Measurements from ENCODE around the gene SHFL.

Gene SHFL

DNA sequence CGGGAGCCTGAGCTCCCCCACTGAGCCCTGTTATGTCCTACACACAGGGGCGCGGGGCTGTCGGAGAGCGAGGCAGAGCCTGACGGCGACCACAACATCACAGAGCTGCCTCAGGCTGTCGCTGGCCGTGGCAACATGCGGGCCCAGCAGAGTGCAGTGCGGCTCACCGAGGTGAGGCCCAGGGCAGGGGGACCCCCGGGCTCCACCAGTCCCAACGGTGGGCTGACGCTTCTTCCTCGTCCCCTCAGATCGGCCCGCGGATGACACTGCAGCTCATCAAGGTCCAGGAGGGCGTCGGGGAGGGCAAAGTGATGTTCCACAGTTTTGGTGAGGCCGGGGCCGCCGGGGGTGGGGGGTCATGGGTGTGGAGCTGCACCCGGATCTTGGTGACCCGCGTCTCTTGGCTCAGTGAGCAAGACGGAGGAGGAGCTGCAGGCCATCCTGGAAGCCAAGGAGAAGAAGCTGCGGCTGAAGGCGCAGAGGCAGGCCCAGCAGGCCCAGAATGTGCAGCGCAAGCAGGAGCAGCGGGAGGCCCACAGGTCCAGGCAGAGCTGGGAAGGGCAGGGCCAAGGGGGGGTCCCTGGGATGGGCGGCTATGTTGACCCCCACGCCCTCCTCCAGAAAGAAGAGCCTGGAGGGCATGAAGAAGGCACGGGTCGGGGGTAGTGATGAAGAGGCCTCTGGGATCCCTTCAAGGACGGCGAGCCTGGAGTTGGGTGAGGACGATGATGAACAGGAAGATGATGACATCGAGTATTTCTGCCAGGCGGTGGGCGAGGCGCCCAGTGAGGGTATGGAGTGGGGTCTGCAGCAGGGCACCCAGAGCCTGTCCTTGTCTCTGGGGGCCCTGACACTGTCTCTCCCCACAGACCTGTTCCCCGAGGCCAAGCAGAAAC lies 24.2 kb downstream of the SHFL start:
- H3K36me3 ChIP-seq (ENCODE audit: control insufficient read depth, insufficient read depth, low read length), result peaks cover 63% of the 10 kb centered on the region
- peaks cover 4% of the 10 kb centered on the region; the same call in 1 of the 2 replicates for H3K4me1 ChIP-seq (ENCODE audit: control insufficient read depth, insufficient read depth, low read length)
- no peaks in the 10 kb centered on the region for H3K27me3 ChIP-seq (ENCODE audit: control insufficient read depth, insufficient read depth, low read length)
- H3K27ac ChIP-seq (ENCODE audit: low read depth, low read length), result no peak overlapping the region
- no peaks in the 10 kb centered on the region for H3K9me3 ChIP-seq (ENCODE audit: control insufficient read depth, insufficient read depth, low read depth, low read length)
- H3K9ac ChIP-seq (ENCODE audit: low read length), result no peak overlapping the region
- H3K4me3 ChIP-seq (ENCODE audit: low read depth, low read length), result no peak overlapping the region

DNA sequence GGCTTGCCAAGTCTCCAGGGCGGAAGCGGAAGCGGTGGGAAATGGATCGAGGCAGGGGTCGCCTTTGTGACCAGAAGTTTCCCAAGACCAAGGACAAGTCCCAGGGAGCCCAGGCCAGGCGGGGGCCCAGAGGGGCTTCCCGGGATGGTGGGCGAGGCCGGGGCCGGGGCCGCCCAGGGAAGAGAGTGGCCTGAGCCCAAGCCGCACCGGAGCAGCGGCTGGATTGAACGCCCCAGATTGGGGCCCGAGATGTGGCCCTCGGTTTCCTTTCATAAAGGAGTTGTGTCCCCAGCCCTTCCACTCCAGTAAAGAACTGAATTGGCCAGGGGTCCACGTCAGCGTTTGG lies 24.8 kb downstream of the SHFL start:
- peaks cover 70% of the 10 kb centered on the region for H3K36me3 ChIP-seq (ENCODE audit: control insufficient read depth, insufficient read depth, low read length)
- peaks cover 4% of the 10 kb centered on the region; the same call in 1 of the 2 replicates for H3K4me1 ChIP-seq (ENCODE audit: control insufficient read depth, insufficient read depth, low read length)
- H3K9ac ChIP-seq (ENCODE audit: low read length), result no peak overlapping the region
- H3K4me3 ChIP-seq (ENCODE audit: low read depth, low read length), result no peak overlapping the region
- H3K9me3 ChIP-seq (ENCODE audit: control insufficient read depth, insufficient read depth, low read depth, low read length), result no peaks in the 10 kb centered on the region
- no peak overlapping the region for H3K27ac ChIP-seq (ENCODE audit: low read depth, low read length)
- no peaks in the 10 kb centered on the region for H3K27me3 ChIP-seq (ENCODE audit: control insufficient read depth, insufficient read depth, low read length)

DNA sequence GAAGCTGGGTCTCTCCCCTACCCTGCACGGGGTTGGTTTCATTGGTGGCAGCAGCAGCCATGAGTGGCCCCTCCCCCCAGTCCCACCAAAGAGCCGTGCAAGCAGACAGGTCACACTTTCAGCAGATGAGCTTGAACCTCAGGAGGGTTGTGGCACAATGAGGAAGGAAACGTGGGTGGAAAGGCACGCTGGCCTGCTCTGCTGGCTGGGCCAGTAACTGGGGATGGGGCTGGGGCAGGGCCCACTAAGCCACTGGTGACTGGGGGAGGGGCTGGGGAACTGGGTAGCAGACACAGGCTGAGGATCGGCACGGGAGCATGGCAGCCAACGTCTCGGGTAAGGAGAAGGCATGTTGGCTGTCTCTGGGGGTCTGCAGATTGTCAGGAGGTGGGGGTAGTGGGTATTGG lies 25.3 kb downstream of the SHFL start, which contains the start of gene P2RY11:
Gene P2RY11 (plus strand): TSS at position 289 of the 407 bp plus-strand sequence. CDS start 29 bp downstream, at position 318.
- H3K27ac ChIP-seq (ENCODE audit: low read depth, low read length), result no peak within 1 kb of the TSS
- H3K9ac ChIP-seq (ENCODE audit: low read length), result no peak within 1 kb of the TSS
- H3K27me3 ChIP-seq (ENCODE audit: control insufficient read depth, insufficient read depth, low read length), result no peaks in the 10 kb centered on the region
- no peaks in the 10 kb centered on the region for H3K9me3 ChIP-seq (ENCODE audit: control insufficient read depth, insufficient read depth, low read depth, low read length)
- H3K36me3 ChIP-seq (ENCODE audit: control insufficient read depth, insufficient read depth, low read length), result peaks cover 74% of the 10 kb centered on the region
- no peak within 1 kb of the TSS for H3K4me3 ChIP-seq (ENCODE audit: low read depth, low read length)
- H3K4me1 ChIP-seq (ENCODE audit: control insufficient read depth, insufficient read depth, low read length), result peaks cover 4% of the 10 kb centered on the region; the same call in 1 of the 2 replicates

DNA sequence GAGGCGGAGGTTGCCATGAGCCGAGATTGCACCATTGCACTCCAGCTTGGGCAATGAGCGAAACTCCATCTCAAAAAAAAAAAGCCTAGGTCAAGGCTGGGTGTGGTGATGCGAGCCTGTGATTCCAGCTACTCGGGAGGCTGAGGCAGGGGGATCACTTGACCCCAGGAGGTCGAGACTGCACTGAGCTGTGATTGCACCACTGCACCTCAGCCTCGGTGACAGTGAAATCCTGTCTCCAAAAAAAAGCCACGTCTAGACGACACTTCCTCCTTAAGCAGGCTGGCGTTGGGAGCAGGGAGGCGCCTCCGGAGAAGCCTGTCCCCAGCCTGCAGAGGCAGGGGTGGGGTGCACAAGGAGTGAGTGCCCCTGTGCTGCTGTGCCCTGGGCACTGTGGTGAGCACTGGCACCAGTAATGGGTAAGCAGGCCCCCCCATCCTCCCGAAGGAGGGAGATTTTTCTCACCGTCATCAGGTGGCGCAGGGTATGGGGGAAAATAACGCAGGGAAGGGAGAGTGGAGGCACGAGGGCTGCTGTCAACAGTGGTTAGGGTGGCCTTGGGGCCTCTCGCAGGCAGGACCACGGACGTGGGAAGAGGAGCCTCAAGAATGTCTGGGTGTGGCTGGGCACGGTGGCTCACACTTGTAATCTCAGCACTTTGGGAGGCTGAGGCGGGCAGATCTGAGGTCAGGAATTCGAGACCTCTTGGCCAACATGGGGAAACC lies 26.1 kb downstream of the SHFL start:
- H3K4me1 ChIP-seq (ENCODE audit: control insufficient read depth, insufficient read depth, low read length), result peaks cover 1% of the 10 kb centered on the region; the same call in 1 of the 2 replicates
- H3K4me3 ChIP-seq (ENCODE audit: low read depth, low read length), result no peak overlapping the region
- H3K27ac ChIP-seq (ENCODE audit: low read depth, low read length), result no peak overlapping the region
- no peak overlapping the region for H3K9ac ChIP-seq (ENCODE audit: low read length)
- peaks cover 81% of the 10 kb centered on the region for H3K36me3 ChIP-seq (ENCODE audit: control insufficient read depth, insufficient read depth, low read length)
- no peaks in the 10 kb centered on the region for H3K9me3 ChIP-seq (ENCODE audit: control insufficient read depth, insufficient read depth, low read depth, low read length)
- no peaks in the 10 kb centered on the region for H3K27me3 ChIP-seq (ENCODE audit: control insufficient read depth, insufficient read depth, low read length)

DNA sequence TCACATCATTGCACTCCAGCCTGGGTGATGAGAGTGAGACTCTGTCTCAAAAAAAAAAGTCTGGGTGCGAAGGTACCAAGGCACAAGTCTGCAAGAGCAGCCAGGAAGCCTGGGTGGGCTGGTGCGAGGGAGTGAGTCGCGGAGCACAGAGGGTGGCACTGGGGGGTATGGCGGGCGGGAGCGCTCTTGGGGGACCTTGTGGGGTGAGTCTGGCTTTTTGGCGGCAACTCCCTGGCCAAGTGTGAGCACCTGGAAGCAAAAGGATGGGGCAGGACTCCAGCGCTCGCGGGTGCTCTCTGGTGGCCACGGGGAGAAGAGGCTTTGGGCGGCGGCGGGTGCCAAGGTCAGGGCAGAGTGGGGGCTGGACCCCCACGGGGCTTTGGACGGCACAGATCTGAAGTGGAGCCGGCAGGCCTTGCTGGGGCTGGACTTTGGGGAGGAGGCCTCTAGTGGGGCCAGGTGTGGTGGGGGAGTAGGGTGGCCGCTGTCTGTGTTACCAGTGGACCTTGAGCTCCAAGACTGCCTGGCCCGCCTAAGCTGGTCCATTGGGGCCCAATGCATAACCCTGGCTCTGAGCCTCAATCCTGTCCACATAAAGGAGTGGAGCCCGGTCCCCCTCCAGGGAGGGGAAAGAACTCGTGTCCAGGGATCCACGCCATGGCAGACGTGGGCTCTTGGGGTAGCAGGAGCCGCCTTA lies 26.9 kb downstream of the SHFL start:
- Histone ChIP-seq H3K4me1 (ENCODE audit: control insufficient read depth, insufficient read depth, low read length) (no peaks in the 10 kb centered on the region; the same call in 1 of the 2 replicates), H3K9ac (ENCODE audit: low read length) (no peak overlapping the region), H3K27me3 (ENCODE audit: control insufficient read depth, insufficient read depth, low read length) (no peaks in the 10 kb centered on the region), H3K4me3 (ENCODE audit: low read depth, low read length) (no peak overlapping the region), H3K36me3 (ENCODE audit: control insufficient read depth, insufficient read depth, low read length) (peaks cover 80% of the 10 kb centered on the region), H3K27ac (ENCODE audit: low read depth, low read length) (no peak overlapping the region), H3K9me3 (ENCODE audit: control insufficient read depth, insufficient read depth, low read depth, low read length) (no peaks in the 10 kb centered on the region)

GRCh38 chr19:10113592-10113963 lies 27.5 kb downstream of the SHFL start:
- Histone ChIP-seq H3K4me3 (ENCODE audit: low read depth, low read length) (no peak overlapping the region), H3K27ac (ENCODE audit: low read depth, low read length) (no peak overlapping the region), H3K36me3 (ENCODE audit: control insufficient read depth, insufficient read depth, low read length) (peaks cover 79% of the 10 kb centered on the region)

GRCh38 chr19:10113964-10114650 lies 28.0 kb downstream of the SHFL start:
- H3K36me3 ChIP-seq (ENCODE audit: control insufficient read depth, insufficient read depth, low read length), result peaks cover 76% of the 10 kb centered on the region
- H3K9me3 ChIP-seq (ENCODE audit: control insufficient read depth, insufficient read depth, low read depth, low read length), result no peaks in the 10 kb centered on the region
- no peak overlapping the region for H3K27ac ChIP-seq (ENCODE audit: low read depth, low read length)
- peaks cover 5% of the 10 kb centered on the region; the same call in 1 of the 2 replicates for H3K4me1 ChIP-seq (ENCODE audit: control insufficient read depth, insufficient read depth, low read length)
- no peak overlapping the region for H3K4me3 ChIP-seq (ENCODE audit: low read depth, low read length)
- no peak overlapping the region for H3K9ac ChIP-seq (ENCODE audit: low read length)
- no peaks in the 10 kb centered on the region for H3K27me3 ChIP-seq (ENCODE audit: control insufficient read depth, insufficient read depth, low read length)

More at GRCh38 chr19:10113592-10113963, 27.5 kb downstream of the SHFL start:
- Histone ChIP-seq H3K27me3 (ENCODE audit: control insufficient read depth, insufficient read depth, low read length) (no peaks in the 10 kb centered on the region), H3K9me3 (ENCODE audit: control insufficient read depth, insufficient read depth, low read depth, low read length) (no peaks in the 10 kb centered on the region), H3K9ac (ENCODE audit: low read length) (no peak overlapping the region), H3K4me1 (ENCODE audit: control insufficient read depth, insufficient read depth, low read length) (peaks cover under 1% of the 10 kb centered on the region; the same call in 1 of the 2 replicates)

DNA sequence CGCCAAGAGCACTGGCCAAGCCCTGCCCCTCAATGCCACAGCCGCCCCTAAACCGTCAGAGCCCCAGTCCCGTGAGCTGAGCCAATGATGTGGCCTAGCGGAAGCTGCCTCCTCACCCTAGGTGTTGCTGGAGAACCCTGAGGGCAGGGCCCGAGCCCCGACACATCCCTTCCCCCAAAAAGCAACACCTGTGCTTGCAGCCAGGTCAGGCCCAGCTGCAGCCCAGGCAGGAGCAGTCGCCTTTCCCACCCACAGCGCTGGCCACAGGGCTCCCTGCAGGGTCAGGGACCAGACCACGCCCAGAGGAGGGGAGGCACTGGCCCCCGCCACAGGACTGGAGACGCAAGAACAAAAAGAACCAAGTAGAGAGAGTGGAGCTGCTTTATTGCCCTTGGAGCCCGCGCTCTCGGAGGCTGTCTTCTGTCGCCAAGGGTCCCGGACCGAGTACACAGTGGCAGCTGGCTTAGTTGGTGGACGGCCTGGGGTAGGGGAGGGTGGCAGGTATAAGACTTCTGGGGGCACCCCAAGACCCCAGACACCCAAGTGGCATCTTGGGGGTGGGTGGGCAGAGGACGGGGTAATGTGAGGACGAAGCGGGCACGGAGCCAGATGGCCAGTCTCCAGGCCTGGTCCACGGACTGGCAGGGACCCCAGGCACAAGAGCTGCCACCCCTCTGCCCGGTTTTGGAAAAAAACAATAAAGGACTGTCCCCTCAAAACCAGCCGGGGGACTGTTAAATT lies 28.7 kb downstream of the SHFL start:
- Histone ChIP-seq H3K9me3 (ENCODE audit: control insufficient read depth, insufficient read depth, low read depth, low read length) (no peaks in the 10 kb centered on the region), H3K4me1 (ENCODE audit: control insufficient read depth, insufficient read depth, low read length) (peaks cover 5% of the 10 kb centered on the region; the same call in 1 of the 2 replicates), H3K4me3 (ENCODE audit: low read depth, low read length) (no peak overlapping the region), H3K36me3 (ENCODE audit: control insufficient read depth, insufficient read depth, low read length) (peaks cover 69% of the 10 kb centered on the region), H3K27ac (ENCODE audit: low read depth, low read length) (no peak overlapping the region), H3K27me3 (ENCODE audit: control insufficient read depth, insufficient read depth, low read length) (no peaks in the 10 kb centered on the region), H3K9ac (ENCODE audit: low read length) (no peak overlapping the region)

DNA sequence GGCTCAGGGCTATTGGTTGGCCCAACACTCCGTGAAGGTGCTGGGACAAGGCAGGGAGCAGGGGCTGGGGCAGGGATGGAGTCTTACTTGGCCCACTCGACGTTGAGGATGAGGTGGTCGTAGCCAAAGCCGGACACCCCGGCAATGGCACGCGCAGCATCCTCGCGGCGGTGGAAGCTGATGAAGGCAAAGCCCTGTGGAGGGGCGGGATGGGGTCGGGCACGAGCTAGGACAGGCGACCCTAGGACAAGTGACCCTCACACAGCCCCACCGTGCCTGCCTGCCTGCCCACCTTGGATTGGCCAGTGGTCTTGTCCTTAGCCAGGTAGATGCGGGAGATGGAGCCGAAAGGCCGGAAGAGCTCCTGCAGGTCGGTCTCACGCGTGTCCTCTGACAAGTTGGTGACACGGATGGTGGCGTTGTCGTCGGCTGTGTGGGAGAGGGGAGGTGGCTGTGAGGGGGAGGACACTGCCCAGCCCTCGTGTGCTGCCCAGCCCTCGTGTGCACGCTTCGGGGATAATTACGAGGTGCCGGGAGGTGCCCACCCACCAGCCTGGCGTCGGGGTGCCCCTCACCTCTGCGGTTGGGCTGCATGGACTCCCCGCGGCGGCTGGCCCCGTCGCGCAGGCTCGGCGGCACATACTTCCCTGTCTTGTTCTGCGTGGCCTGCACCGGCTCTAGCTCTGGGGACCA lies 29.4 kb downstream of the SHFL start:
- Histone ChIP-seq H3K27me3 (ENCODE audit: control insufficient read depth, insufficient read depth, low read length) (no peaks in the 10 kb centered on the region), H3K36me3 (ENCODE audit: control insufficient read depth, insufficient read depth, low read length) (peaks cover 62% of the 10 kb centered on the region)

More for the DNA sequence above, 29.4 kb downstream of the SHFL start:
- peaks cover 5% of the 10 kb centered on the region; the same call in 1 of the 2 replicates for H3K4me1 ChIP-seq (ENCODE audit: control insufficient read depth, insufficient read depth, low read length)
- H3K4me3 ChIP-seq (ENCODE audit: low read depth, low read length), result no peak overlapping the region
- H3K9ac ChIP-seq (ENCODE audit: low read length), result no peak overlapping the region
- H3K9me3 ChIP-seq (ENCODE audit: control insufficient read depth, insufficient read depth, low read depth, low read length), result no peaks in the 10 kb centered on the region
- no peak overlapping the region for H3K27ac ChIP-seq (ENCODE audit: low read depth, low read length)
